C4-2B (cell line): ENCODE measurements around the gene PRRC1.

Source experiments
- H3K27ac ChIP-seq: fragments of 450-650 bp; 2 replicates; pipeline ENCODE4 v1.5.1; 2017
- ZFX ChIP-seq: fragments of 450-650 bp; IDR thresholded peaks from 2 replicates; pipeline ENCODE4 v1.6.1; 2017
- TF ChIP-seq, protein P1 (sequence below): fragments of 450-650 bp; conservative IDR thresholded peaks from 2 replicates; pipeline ENCODE4 v1.5.1; 2017; ENCODE audit warnings: mild to moderate bottlenecking

Gene PRRC1

DNA sequence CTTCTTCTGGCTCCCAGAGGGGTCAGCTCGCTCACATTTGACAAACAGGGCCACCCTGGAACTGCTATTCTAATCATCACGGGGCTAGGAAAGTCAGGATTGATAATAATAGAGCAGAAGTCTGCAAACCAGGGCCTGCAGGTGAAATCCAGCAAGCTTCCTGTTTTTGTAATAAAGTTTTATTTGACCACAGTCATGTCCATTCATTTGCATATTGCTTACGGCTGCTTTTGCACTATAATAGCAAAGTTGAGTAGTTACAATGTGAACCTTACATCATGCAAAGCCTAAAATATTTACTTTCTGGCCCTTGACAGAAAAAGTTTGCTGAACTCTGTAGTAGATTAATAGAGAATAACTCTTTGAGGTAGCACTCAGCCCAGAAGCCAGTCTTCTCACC lies 68.2 kb downstream of the PRRC1 start:
- H3K27ac ChIP-seq, result no peak overlapping the region
- TF ChIP-seq, protein P1, sequence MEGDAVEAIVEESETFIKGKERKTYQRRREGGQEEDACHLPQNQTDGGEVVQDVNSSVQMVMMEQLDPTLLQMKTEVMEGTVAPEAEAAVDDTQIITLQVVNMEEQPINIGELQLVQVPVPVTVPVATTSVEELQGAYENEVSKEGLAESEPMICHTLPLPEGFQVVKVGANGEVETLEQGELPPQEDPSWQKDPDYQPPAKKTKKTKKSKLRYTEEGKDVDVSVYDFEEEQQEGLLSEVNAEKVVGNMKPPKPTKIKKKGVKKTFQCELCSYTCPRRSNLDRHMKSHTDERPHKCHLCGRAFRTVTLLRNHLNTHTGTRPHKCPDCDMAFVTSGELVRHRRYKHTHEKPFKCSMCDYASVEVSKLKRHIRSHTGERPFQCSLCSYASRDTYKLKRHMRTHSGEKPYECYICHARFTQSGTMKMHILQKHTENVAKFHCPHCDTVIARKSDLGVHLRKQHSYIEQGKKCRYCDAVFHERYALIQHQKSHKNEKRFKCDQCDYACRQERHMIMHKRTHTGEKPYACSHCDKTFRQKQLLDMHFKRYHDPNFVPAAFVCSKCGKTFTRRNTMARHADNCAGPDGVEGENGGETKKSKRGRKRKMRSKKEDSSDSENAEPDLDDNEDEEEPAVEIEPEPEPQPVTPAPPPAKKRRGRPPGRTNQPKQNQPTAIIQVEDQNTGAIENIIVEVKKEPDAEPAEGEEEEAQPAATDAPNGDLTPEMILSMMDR, result no peak
- TF ChIP-seq ZFX, result no peak

DNA sequence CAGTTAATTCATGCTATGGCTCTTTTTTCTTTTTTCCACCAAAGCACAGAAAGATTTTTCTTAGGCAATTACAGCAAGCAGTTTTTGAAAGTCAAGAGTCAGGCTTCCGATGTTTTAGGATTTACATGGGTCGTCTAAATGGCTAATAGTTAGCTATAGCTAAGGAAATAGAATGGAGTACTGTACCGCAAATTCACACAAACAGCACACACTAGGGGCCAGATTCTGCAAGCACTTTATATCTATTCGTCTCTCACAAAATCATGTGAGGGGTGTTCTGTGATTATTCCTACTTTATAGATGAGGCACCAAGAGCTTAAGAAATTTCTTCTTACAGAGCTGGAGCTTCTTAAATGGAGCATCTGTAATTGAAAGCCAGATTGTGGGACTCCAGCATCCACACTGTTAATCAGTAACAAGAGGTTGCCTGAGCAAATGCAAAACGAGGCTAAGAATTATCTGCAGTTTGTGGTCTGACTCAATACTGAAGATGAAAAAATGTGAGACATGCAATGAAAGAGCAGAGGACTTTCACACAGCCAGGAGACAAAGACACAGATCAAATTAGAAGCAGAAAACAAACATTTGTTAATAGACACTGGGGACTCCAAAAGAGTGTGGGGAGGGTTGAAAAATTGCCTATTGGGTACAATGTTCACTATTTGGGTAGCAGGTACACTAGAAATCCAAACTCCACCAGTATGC lies 68.8 kb downstream of the PRRC1 start:
- no peak overlapping the region for H3K27ac ChIP-seq
- no peak for TF ChIP-seq ZFX
- TF ChIP-seq, protein P1, result no peak

DNA sequence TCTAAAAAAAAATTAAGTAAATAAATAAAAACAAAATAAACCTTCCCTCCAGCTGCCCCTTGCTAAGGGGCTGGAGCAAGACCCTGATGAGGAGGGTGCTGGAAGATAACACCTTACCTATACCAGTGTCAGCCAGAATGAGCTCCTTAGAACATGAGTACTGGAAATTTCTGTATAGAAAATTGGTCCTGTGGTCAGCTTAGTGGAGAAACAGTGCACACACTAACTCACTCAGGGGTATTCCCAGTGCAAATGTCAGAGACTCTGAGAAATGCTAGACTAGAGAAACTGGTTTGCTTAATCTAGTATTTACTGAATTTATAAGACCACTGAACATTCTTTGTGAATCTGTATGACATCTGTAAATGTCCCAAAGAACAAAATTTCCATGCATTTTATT lies 69.4 kb downstream of the PRRC1 start:
- no peak for TF ChIP-seq ZFX
- TF ChIP-seq, protein P1, result no peak

DNA sequence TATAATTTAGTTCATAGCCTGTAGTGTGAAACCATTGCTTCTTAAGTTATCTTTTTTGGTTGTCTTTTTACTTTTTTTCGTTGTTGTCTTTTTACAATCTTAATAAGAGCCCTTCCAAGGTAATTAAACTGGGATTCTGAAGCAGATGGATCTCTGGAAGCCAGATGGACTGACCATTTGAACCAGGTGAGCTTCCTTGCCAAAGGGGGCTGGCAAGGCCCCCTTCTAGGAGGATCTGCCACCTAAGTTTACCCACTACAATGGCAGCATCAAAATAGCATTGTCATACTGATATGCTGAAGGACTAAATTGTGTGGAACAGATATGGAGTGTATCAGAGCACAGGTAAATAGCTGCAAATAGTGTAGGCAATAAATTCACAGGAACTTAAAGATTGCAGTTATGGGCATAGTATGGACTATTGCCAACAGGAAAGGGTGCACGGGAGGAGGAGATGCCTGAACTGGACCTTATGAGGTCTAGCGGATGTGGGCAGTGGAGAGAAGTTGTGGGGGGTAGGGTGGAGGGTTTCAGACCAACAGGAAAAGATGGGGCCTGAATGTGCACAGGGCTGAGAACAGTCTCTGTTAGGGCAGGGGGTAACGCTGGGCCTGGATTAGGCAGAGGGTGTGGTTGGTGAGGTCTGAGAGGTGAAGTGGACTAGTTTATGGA lies 69.9 kb downstream of the PRRC1 start:
- TF ChIP-seq, protein P1, result no peak
- TF ChIP-seq ZFX, result no peak
- H3K27ac ChIP-seq, result no peak overlapping the region

More for the DNA sequence above, 69.4 kb downstream of the PRRC1 start:
- H3K27ac ChIP-seq, result no peak overlapping the region

DNA sequence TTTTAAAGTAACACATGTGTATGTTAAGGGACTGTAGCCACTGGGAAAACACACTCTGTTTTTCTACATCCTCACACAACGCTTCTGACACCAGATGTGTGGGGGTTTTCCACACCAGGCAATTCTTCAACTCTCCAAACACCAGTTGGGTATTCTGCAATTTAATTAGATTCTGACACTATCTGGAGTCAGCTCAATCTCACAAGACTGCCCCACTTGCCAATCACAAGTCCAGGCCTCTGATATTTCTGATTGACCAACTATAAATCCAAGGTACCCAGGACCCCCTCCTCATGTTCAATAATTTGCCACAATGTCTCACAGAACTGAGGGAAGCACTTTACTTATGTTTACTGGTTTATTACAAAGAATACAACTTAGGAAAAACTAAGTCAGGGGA lies 70.9 kb downstream of the PRRC1 start:
- no peak overlapping the region for H3K27ac ChIP-seq
- no peak for TF ChIP-seq ZFX
- TF ChIP-seq, protein P1, result no peak

DNA sequence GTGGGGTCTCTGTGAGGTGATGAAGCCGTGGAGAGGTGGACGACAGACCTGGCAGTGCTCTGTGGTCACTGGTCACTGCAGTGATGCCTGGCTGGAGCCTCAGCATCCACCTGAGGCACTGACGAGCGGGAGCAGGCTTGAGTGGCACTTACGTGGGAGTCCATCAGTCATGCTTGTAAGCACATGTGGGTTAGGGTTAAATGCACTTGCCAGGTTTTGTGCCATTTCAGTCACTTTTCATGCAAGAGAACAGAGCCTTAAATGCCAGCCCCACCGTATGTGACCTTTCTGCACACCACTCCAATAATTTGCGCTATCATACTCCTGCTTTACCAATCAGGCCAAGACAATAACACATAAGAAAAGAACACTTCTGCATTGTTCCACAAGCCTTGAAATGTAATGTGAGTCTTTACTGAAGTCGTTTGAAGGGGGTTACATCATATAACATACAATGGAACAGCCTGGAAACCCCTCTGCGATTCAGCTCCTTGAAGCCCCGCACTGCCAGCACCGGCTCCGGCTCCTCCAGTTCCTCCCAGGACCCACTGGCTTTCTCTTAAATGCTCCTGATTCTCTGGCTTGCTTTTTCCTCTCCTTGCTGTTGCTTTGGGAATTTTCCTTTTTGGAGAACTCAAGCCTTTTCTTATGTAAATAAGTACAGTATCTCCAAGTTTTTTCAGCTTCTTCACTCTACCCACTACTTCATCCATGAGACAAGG lies 72.0 kb downstream of the PRRC1 start:
- H3K27ac ChIP-seq, result no peak overlapping the region
- TF ChIP-seq, protein P1, result no peak
- no peak for TF ChIP-seq ZFX
